Measurements from ENCODE around the gene GLIS1. TPM values are rescaled to one million over a fixed set of nuclear protein-coding genes. Genes with fewer than 3 reads are reported as not detected.

Gene GLIS1
- total and polyA plus RNA-seq, 2 donors (not counting 3 experiments of a cell fraction or from before 2014, with no cell fraction given): not detected

- dilution Hi-C loops (cut with MboI; ENCODE audit: extremely low pct_ligation_motif_present, low sequenced_read_pairs): no loop called here
- H3K36me3 ChIP-seq (ENCODE audit: control insufficient read depth in 2 of 2, extremely low read depth in 1 of 2, insufficient read depth in 2 of 2, low read length in 2 of 2): no peaks in the 10 kb centered on the region
- intact Hi-C loops (cut with micrococcal nuclease): no loop called here
- no peak overlapping the region for H2AFZ ChIP-seq (ENCODE audit: low read depth, low read length)
- no peak overlapping the region for H3K4me3 ChIP-seq (replicated peaks in 1 of 3; ENCODE audit: insufficient read depth in 1 of 3, low read depth in 1 of 3, low read length in 3 of 3)
- H3K4me2 ChIP-seq (ENCODE audit: insufficient read depth, low read length): no peak overlapping the region
- TF ChIP-seq JUN (IDR thresholded peaks at IDR 0.05; ENCODE audit: borderline replicate concordance, insufficient read depth, insufficient read length, low read depth) (no peak), MAX (IDR thresholded peaks at IDR 0.05; ENCODE audit: insufficient read depth, insufficient read length) (no peak), GATA2 (IDR thresholded peaks at IDR 0.05; ENCODE audit: insufficient read depth, insufficient read length, low read depth, low read length) (no peak), POLR2AphosphoS5 (IDR thresholded peaks at IDR 0.05; ENCODE audit: insufficient read depth, low read depth, low read length) (no peak), MYC (IDR thresholded peaks at IDR 0.05; ENCODE audit: low read depth, low read length) (no peak), FOS (IDR thresholded peaks at IDR 0.05; ENCODE audit: borderline replicate concordance, insufficient read depth, low read length) (no peak), CTCF (IDR thresholded peaks at IDR 0.05; ENCODE audit: extremely low read depth in 1 of 2, insufficient read depth in 1 of 2, low read depth in 1 of 2, low read length in 2 of 2) (no peak), EZH2 (IDR thresholded peaks at IDR 0.05; ENCODE audit: borderline replicate concordance, low read depth, low read length, severe bottlenecking) (no peak), POLR2A (IDR thresholded peaks at IDR 0.05; ENCODE audit: low read depth, low read length) (no peak)
- no peak overlapping the region for H3K27ac ChIP-seq (ENCODE audit: insufficient read depth, low read depth, low read length)
- H3K9me3 ChIP-seq (replicated peaks; ENCODE audit: control insufficient read depth, insufficient read depth, low read length): no peaks in the 10 kb centered on the region
- POLR2A ChIA-PET: no interaction called here
- no peak for DNase-seq (ENCODE audit: low read depth, low spot score)
- peaks cover 0 to 9% of the 10 kb centered on the region in 2 experiments for H3K27me3 ChIP-seq (ENCODE audit: control insufficient read depth in 2 of 2, insufficient read depth in 2 of 2, low read length in 2 of 2)
- no peak for FAIRE-seq
- H3K9ac ChIP-seq (replicated peaks; ENCODE audit: extremely low read depth, insufficient read depth, low read length): no peak overlapping the region
- H3K9me1 ChIP-seq (replicated peaks; ENCODE audit: control insufficient read depth, extremely low read depth, insufficient read depth, low read length): no peaks in the 10 kb centered on the region
- H4K20me1 ChIP-seq (replicated peaks; ENCODE audit: control insufficient read depth, extremely low read depth, insufficient read depth, low read length): no peaks in the 10 kb centered on the region
- CTCF ChIA-PET: no interaction called here
- no TSS peak for BruUV-seq (replicated peaks)
- no peaks in the 10 kb centered on the region for H3K4me1 ChIP-seq (ENCODE audit: control insufficient read depth, extremely low read depth, insufficient read depth, low read length)
- no peaks in the 10 kb centered on the region for H3K79me2 ChIP-seq (ENCODE audit: control insufficient read depth, insufficient read depth, low read length)
Measured at GRCh38 chr1:53699981-53700380, 39.0 kb downstream of the GLIS1 start.
